ENCODE measurements around the gene STXBP3.

Gene STXBP3

GRCh38 chr1:108749081-108749480 lies 2.6 kb downstream of the STXBP3 start:
- DNase-seq (ENCODE audit: low read depth): no peak
- TF ChIP-seq CTCF (IDR thresholded peaks at IDR 0.05; ENCODE audit: control insufficient read depth, insufficient read depth, low read depth, low read length, missing control alignments): no peak
- no peak overlapping the region for H3K4me3 ChIP-seq (ENCODE audit: control insufficient read depth, low read depth, low read length)

- no peak overlapping the region for H3K4me3 ChIP-seq (ENCODE audit: control insufficient read depth, low read depth, low read length)
- TF ChIP-seq CTCF (IDR thresholded peaks at IDR 0.05; ENCODE audit: control insufficient read depth, insufficient read depth, low read depth, low read length, missing control alignments): no peak
- DNase-seq (ENCODE audit: low read depth): no peak
These were observed 4.2 kb downstream of the STXBP3 start for GRCh38 chr1:108750476-108751181.

- no peak overlapping the region for H3K4me3 ChIP-seq (ENCODE audit: control insufficient read depth, low read depth, low read length)
- TF ChIP-seq CTCF (IDR thresholded peaks at IDR 0.05; ENCODE audit: control insufficient read depth, insufficient read depth, low read depth, low read length, missing control alignments): no peak
- DNase-seq (ENCODE audit: low read depth): no peak
These were observed 6.9 kb downstream of the STXBP3 start for GRCh38 chr1:108753363-108753762.

- no peak for TF ChIP-seq CTCF (IDR thresholded peaks at IDR 0.05; ENCODE audit: control insufficient read depth, insufficient read depth, low read depth, low read length, missing control alignments)
- H3K4me3 ChIP-seq (ENCODE audit: control insufficient read depth, low read depth, low read length): no peak overlapping the region
- no peak for DNase-seq (ENCODE audit: low read depth)
These were observed 12.3 kb downstream of the STXBP3 start for GRCh38 chr1:108758796-108759195.

- no peak for TF ChIP-seq CTCF (IDR thresholded peaks at IDR 0.05; ENCODE audit: control insufficient read depth, insufficient read depth, low read depth, low read length, missing control alignments)
- DNase-seq (ENCODE audit: low read depth): no peak
- H3K4me3 ChIP-seq (ENCODE audit: control insufficient read depth, low read depth, low read length): no peak overlapping the region
These were observed 20.6 kb downstream of the STXBP3 start for GRCh38 chr1:108767115-108767514.

- H3K4me3 ChIP-seq (ENCODE audit: control insufficient read depth, low read depth, low read length): no peak overlapping the region
- no peak for TF ChIP-seq CTCF (IDR thresholded peaks at IDR 0.05; ENCODE audit: control insufficient read depth, insufficient read depth, low read depth, low read length, missing control alignments)
- no peak for DNase-seq (ENCODE audit: low read depth)
These were observed 21.2 kb downstream of the STXBP3 start for GRCh38 chr1:108767708-108768107.
